T-helper 2 cell treated with Interferon-gamma antibody and Interleukin-4, amounts not matched to agents 5 μg/mL and 100 μg/mL, for 36 hours (primary cell): ENCODE data around the gene CENPN.

ENCODE experiments used
- DNase-seq: peaks from one replicate; pipeline ENCODE4 v3.0.0; 2021; ENCODE audit warnings: low spot score
- H3K27ac Mint-ChIP-seq: one replicate; pipeline ENCODE4 v1.8.0; 2021; ENCODE audit warnings: mild to moderate bottlenecking, mixed read lengths
- H3K27me3 Mint-ChIP-seq: one replicate; pipeline ENCODE4 v1.8.0; 2021; ENCODE audit warnings: low read depth, mixed read lengths
- H3K36me3 Mint-ChIP-seq: one replicate; pipeline ENCODE4 v1.8.0; 2021; ENCODE audit warnings: low read depth, mixed read lengths
- H3K4me1 Mint-ChIP-seq: one replicate; pipeline ENCODE4 v1.8.0; 2021; ENCODE audit warnings: low read depth, mixed read lengths
- H3K4me3 Mint-ChIP-seq: one replicate; pipeline ENCODE4 v1.8.0; 2022; ENCODE audit warnings: mild to moderate bottlenecking, moderate library complexity, mixed read lengths
- H3K9me3 Mint-ChIP-seq: one replicate; pipeline ENCODE4 v1.8.0; 2021; ENCODE audit warnings: mixed read lengths

CENPN gene

GRCh38 chr16:80982646-80983045, 24.4 kb upstream of the CENPN start:
- no peak for DNase-seq
- Mint-ChIP-seq H3K4me3 (no peak overlapping the region), H3K27ac (no peak overlapping the region), H3K27me3 (no peaks in the 10 kb centered on the region), H3K4me1 (peaks cover 18% of the 10 kb centered on the region), H3K9me3 (no peaks in the 10 kb centered on the region), H3K36me3 (peaks cover 32% of the 10 kb centered on the region)

DNA sequence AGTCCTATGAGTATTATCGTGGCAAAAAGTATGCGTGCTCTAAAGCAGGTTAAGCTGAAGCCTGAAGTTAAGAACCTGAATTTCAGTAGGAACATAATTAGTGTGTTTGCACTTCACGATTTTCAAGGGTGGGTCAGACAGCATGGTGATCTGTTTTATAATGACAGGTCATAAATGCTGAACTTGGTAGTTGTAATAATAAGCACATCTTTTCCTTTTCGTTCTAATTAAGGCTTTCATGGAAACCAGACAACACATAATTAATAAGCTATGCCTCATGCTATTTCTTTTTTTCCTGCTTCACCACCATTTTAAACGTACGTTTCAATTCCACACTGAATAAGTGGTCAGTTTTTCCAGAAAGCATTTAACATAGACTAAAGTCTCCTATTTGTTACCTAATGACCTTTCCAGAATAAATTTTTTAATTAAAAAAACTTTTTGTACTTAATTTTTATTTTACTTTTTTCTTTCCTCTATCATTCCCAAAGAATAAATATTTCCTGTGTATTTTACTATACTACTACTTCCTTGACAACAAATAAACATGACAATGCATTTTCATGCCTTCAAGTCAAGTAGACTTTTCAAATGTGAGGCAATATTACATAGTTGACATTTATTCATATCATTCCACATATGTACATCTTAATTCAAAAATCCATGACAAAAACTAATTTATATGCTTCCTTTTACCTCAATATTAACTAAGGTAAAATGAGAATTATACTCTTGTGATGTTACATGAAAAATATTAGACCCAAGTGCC, 22.7 kb upstream of the CENPN start:
- H3K27me3 Mint-ChIP-seq = no peaks in the 10 kb centered on the region
- peaks cover 20% of the 10 kb centered on the region for H3K4me1 Mint-ChIP-seq
- no peak overlapping the region for H3K4me3 Mint-ChIP-seq
- no peak overlapping the region for H3K27ac Mint-ChIP-seq
- H3K9me3 Mint-ChIP-seq = no peaks in the 10 kb centered on the region
- DNase-seq = no peak
- H3K36me3 Mint-ChIP-seq = peaks cover 32% of the 10 kb centered on the region

- Mint-ChIP-seq H3K27me3 (no peaks in the 10 kb centered on the region), H3K36me3 (peaks cover 41% of the 10 kb centered on the region), H3K4me1 (peaks cover 24% of the 10 kb centered on the region), H3K27ac (no peak overlapping the region), H3K9me3 (no peaks in the 10 kb centered on the region), H3K4me3 (no peak overlapping the region)
- no peak for DNase-seq
Observed at GRCh38 chr16:80985611-80986010, 21.4 kb upstream of the CENPN start.

GRCh38 chr16:80986557-80986956, 20.5 kb upstream of the CENPN start:
- peaks cover 28% of the 10 kb centered on the region for H3K4me1 Mint-ChIP-seq
- H3K4me3 Mint-ChIP-seq = no peak overlapping the region
- no peak for DNase-seq
- H3K36me3 Mint-ChIP-seq = peaks cover 40% of the 10 kb centered on the region
- no peak overlapping the region for H3K27ac Mint-ChIP-seq
- no peaks in the 10 kb centered on the region for H3K27me3 Mint-ChIP-seq
- H3K9me3 Mint-ChIP-seq = no peaks in the 10 kb centered on the region

DNA sequence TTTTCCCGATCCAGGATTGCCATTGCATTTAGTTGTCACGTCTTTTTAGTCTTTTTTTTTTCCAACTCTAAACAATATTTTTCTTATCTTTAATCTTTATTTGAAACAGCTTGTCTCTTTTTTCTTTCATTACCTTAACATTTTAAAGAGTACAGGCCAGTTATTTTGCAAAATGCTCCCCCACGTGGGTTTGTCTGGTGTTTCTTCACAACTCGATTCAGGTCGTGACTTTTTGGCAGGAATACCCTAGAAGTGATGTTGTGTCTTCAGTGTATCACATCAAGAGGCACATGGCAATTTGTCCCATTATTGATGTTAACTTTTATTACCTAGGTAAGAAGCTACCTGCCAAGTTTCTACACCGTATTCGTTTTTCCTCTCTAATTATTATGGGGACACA, 18.3 kb upstream of the CENPN start:
- H3K27me3 Mint-ChIP-seq = no peaks in the 10 kb centered on the region
- H3K9me3 Mint-ChIP-seq = no peaks in the 10 kb centered on the region
- peaks cover 37% of the 10 kb centered on the region for H3K4me1 Mint-ChIP-seq
- peaks cover 48% of the 10 kb centered on the region for H3K36me3 Mint-ChIP-seq
- H3K27ac Mint-ChIP-seq = no peak overlapping the region
- no peak for DNase-seq
- H3K4me3 Mint-ChIP-seq = no peak overlapping the region

GRCh38 chr16:80989801-80990200, 17.2 kb upstream of the CENPN start:
- Mint-ChIP-seq H3K36me3 (peaks cover 55% of the 10 kb centered on the region), H3K4me3 (no peak overlapping the region), H3K27ac (no peak overlapping the region), H3K4me1 (peaks cover 47% of the 10 kb centered on the region), H3K9me3 (no peaks in the 10 kb centered on the region), H3K27me3 (no peaks in the 10 kb centered on the region)
- no peak for DNase-seq

DNA sequence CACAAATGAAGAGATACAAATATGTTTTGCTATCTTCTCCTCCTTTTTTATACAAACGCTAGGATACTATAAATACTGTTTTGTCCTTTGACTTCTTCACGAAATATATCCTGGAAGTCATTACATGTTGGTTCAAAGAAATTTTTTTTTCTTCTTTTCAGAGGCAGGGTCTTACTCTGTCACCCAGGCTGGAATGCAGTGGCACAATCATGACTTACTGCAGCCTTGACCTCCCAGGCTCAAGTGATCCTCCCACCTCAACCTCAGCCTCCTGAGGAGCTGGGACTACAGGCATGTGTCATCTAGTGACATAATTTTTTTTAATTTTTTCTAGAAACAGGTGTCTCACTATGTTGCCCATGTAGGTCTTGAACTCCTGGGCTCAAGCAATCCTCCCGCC, 16.4 kb upstream of the CENPN start:
- Mint-ChIP-seq H3K4me1 (peaks cover 47% of the 10 kb centered on the region), H3K9me3 (no peaks in the 10 kb centered on the region), H3K27ac (no peak overlapping the region), H3K4me3 (no peak overlapping the region), H3K36me3 (peaks cover 57% of the 10 kb centered on the region), H3K27me3 (no peaks in the 10 kb centered on the region)
- DNase-seq = no peak

- no peak overlapping the region for H3K4me3 Mint-ChIP-seq
- no peak overlapping the region for H3K27ac Mint-ChIP-seq
- H3K36me3 Mint-ChIP-seq = peaks cover 56% of the 10 kb centered on the region
- peaks cover 49% of the 10 kb centered on the region for H3K4me1 Mint-ChIP-seq
- no peak for DNase-seq
- no peaks in the 10 kb centered on the region for H3K27me3 Mint-ChIP-seq
- no peaks in the 10 kb centered on the region for H3K9me3 Mint-ChIP-seq
Observed at GRCh38 chr16:80990978-80991377, 16.0 kb upstream of the CENPN start.

- Mint-ChIP-seq H3K9me3 (no peaks in the 10 kb centered on the region), H3K27ac (no peak overlapping the region), H3K4me1 (peaks cover 48% of the 10 kb centered on the region), H3K27me3 (no peaks in the 10 kb centered on the region), H3K4me3 (no peak overlapping the region), H3K36me3 (peaks cover 52% of the 10 kb centered on the region)
- DNase-seq = no peak
Observed at GRCh38 chr16:80991792-80992430, 15.1 kb upstream of the CENPN start.

DNA sequence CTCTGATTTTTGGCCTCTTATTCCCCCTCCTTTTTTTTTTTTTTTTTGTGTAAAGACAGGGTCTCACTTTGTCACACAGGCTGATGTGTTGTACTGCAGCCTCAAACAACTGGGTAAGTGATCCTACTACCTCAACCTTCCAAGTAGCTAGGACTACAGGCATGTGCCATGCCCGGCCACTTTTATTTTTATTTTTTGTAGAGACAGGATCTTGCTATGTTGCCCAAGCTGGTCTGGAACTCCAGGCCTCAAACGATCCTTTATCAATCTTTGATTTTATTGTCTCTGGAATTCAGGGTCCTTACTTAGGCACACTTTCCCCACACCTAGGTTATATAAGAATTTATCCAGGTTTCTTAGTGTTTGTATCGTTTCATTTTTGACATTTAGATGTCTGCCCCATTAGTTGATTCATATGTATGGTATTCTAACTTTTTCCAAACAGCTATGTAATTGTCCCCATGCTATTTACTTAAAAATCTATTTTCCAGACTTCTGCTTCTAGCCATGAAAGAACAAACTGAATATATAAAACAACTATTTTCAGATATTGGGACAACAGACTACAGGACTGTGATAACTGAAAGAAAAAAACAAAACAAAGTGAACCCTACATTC, 14.2 kb upstream of the CENPN start:
- no peaks in the 10 kb centered on the region for H3K27me3 Mint-ChIP-seq
- H3K27ac Mint-ChIP-seq = peak overlapping the region; percentile 24
- peaks cover 46% of the 10 kb centered on the region for H3K36me3 Mint-ChIP-seq
- DNase-seq = no peak
- no peak overlapping the region for H3K4me3 Mint-ChIP-seq
- H3K9me3 Mint-ChIP-seq = no peaks in the 10 kb centered on the region
- peaks cover 45% of the 10 kb centered on the region for H3K4me1 Mint-ChIP-seq

- Mint-ChIP-seq H3K4me1 (peaks cover 47% of the 10 kb centered on the region), H3K9me3 (no peaks in the 10 kb centered on the region), H3K27ac (peak overlapping the region; percentile 24), H3K36me3 (peaks cover 44% of the 10 kb centered on the region), H3K27me3 (no peaks in the 10 kb centered on the region), H3K4me3 (no peak overlapping the region)
- no peak for DNase-seq
Observed at GRCh38 chr16:80993307-80993706, 13.7 kb upstream of the CENPN start.

DNA sequence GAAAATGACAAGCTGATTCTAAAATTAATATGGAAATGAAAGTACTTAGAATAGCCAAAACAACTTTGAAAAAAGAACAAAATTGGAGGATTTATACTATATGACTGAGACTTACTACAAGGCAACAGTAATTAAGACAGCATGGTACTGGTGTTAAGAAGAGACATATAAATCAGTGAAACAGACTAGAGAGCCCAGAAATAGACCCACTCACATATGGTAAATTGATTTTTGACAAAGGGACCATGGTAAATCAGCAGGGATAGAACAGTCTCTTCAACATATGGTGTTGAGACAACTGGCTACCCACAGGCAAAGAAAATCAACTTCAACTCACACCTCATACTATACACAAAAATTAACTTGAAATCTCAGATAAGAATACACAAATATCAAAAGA, 13.2 kb upstream of the CENPN start:
- Mint-ChIP-seq H3K4me3 (peak overlapping the region; percentile 6), H3K27me3 (no peaks in the 10 kb centered on the region), H3K27ac (peak overlapping the region; percentile 6), H3K4me1 (peaks cover 52% of the 10 kb centered on the region), H3K9me3 (no peaks in the 10 kb centered on the region), H3K36me3 (peaks cover 44% of the 10 kb centered on the region)
- no peak for DNase-seq

GRCh38 chr16:80994451-80994850, 12.6 kb upstream of the CENPN start:
- H3K27ac Mint-ChIP-seq = no peak overlapping the region
- no peaks in the 10 kb centered on the region for H3K9me3 Mint-ChIP-seq
- DNase-seq = no peak
- no peaks in the 10 kb centered on the region for H3K27me3 Mint-ChIP-seq
- peaks cover 58% of the 10 kb centered on the region for H3K4me1 Mint-ChIP-seq
- peaks cover 46% of the 10 kb centered on the region for H3K36me3 Mint-ChIP-seq
- peak overlapping the region; percentile 6 for H3K4me3 Mint-ChIP-seq

GRCh38 chr16:80996688-80997138, 10.3 kb upstream of the CENPN start:
- H3K27me3 Mint-ChIP-seq = no peaks in the 10 kb centered on the region
- no peak for DNase-seq
- H3K36me3 Mint-ChIP-seq = peaks cover 49% of the 10 kb centered on the region
- peaks cover 59% of the 10 kb centered on the region for H3K4me1 Mint-ChIP-seq
- H3K9me3 Mint-ChIP-seq = no peaks in the 10 kb centered on the region
- H3K4me3 Mint-ChIP-seq = peak overlapping the region; percentile 80
- peak overlapping the region; percentile 91 for H3K27ac Mint-ChIP-seq
